ENCODE data around the gene OST4.

OST4 gene

DNA sequence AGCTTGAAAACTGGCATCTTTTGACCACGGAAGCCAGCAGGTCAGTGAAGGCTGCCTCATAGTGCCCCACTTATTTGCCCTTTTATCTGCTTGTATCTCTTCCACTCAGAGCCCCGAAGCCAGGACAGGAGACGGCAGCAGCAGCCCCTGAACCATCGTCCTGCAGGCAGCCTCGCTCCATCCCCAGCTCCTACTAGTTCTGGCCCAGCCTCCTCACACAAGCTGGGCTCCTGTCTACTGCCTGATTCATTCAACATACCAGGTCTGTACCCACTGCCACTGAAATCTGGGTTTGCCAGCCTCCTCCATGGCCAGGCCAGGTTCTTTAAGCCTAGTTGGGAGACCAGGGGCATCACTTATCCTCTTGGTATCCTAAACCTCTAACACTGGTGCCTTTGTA is 4.1 kb downstream of the OST4 start:
- Histone ChIP-seq H3K27ac (replicated peaks) (no peak overlapping the region), H3K27me3 (ENCODE audit: insufficient read depth, poor library complexity, severe bottlenecking) (no peaks in the 10 kb centered on the region), H3K4me3 (replicated peaks; ENCODE audit: insufficient read depth, low read length) (no peak overlapping the region)
- TF ChIP-seq POLR2AphosphoS5 (IDR thresholded peaks at IDR 0.05; ENCODE audit: low read depth) (no peak), GABPA (IDR thresholded peaks at IDR 0.05; ENCODE audit: low read depth) (no peak), SPI1 (IDR thresholded peaks at IDR 0.05; ENCODE audit: borderline replicate concordance, low read depth) (no peak)
- TF ChIP-seq, protein P1, sequence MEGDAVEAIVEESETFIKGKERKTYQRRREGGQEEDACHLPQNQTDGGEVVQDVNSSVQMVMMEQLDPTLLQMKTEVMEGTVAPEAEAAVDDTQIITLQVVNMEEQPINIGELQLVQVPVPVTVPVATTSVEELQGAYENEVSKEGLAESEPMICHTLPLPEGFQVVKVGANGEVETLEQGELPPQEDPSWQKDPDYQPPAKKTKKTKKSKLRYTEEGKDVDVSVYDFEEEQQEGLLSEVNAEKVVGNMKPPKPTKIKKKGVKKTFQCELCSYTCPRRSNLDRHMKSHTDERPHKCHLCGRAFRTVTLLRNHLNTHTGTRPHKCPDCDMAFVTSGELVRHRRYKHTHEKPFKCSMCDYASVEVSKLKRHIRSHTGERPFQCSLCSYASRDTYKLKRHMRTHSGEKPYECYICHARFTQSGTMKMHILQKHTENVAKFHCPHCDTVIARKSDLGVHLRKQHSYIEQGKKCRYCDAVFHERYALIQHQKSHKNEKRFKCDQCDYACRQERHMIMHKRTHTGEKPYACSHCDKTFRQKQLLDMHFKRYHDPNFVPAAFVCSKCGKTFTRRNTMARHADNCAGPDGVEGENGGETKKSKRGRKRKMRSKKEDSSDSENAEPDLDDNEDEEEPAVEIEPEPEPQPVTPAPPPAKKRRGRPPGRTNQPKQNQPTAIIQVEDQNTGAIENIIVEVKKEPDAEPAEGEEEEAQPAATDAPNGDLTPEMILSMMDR (IDR thresholded peaks at IDR 0.05; ENCODE audit: insufficient read depth, low read length) = no peak
- TF ChIP-seq, protein P2, sequence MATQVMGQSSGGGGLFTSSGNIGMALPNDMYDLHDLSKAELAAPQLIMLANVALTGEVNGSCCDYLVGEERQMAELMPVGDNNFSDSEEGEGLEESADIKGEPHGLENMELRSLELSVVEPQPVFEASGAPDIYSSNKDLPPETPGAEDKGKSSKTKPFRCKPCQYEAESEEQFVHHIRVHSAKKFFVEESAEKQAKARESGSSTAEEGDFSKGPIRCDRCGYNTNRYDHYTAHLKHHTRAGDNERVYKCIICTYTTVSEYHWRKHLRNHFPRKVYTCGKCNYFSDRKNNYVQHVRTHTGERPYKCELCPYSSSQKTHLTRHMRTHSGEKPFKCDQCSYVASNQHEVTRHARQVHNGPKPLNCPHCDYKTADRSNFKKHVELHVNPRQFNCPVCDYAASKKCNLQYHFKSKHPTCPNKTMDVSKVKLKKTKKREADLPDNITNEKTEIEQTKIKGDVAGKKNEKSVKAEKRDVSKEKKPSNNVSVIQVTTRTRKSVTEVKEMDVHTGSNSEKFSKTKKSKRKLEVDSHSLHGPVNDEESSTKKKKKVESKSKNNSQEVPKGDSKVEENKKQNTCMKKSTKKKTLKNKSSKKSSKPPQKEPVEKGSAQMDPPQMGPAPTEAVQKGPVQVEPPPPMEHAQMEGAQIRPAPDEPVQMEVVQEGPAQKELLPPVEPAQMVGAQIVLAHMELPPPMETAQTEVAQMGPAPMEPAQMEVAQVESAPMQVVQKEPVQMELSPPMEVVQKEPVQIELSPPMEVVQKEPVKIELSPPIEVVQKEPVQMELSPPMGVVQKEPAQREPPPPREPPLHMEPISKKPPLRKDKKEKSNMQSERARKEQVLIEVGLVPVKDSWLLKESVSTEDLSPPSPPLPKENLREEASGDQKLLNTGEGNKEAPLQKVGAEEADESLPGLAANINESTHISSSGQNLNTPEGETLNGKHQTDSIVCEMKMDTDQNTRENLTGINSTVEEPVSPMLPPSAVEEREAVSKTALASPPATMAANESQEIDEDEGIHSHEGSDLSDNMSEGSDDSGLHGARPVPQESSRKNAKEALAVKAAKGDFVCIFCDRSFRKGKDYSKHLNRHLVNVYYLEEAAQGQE (IDR thresholded peaks at IDR 0.05; ENCODE audit: insufficient replicate concordance, low read depth) = no peak
- DNase-seq (ENCODE audit: low read depth in 1 of 2, low spot score in 1 of 2) = no peak

DNA sequence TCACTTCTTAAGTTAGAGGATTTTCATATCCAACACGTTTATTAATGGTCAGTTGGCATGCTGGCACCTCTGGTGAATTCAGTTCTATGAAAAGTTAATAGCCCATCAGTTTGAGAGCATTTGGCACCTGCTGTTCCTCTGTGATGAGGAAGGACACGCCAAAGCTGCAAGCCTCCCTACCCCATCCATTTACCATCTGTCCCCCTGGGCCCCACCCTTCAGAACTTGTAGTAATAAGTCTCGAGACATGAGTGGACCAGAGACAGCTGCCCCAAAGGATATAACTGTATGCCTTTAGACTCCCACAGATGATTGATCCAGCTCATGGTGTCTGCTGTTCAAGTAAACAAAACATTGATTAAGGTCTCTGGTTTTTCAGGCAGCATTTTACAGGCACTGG is 6.3 kb downstream of the OST4 start:
- Histone ChIP-seq H3K27me3 (ENCODE audit: insufficient read depth, poor library complexity, severe bottlenecking) (no peaks in the 10 kb centered on the region), H3K27ac (replicated peaks) (no peak overlapping the region), H3K4me3 (replicated peaks; ENCODE audit: insufficient read depth, low read length) (no peak overlapping the region)
- TF ChIP-seq GABPA (IDR thresholded peaks at IDR 0.05; ENCODE audit: low read depth) (no peak), SPI1 (IDR thresholded peaks at IDR 0.05; ENCODE audit: borderline replicate concordance, low read depth) (no peak), POLR2AphosphoS5 (IDR thresholded peaks at IDR 0.05; ENCODE audit: low read depth) (no peak)
- TF ChIP-seq, protein P2 (IDR thresholded peaks at IDR 0.05; ENCODE audit: insufficient replicate concordance, low read depth) = no peak
- TF ChIP-seq, protein P1 (IDR thresholded peaks at IDR 0.05; ENCODE audit: insufficient read depth, low read length) = no peak
- DNase-seq (ENCODE audit: low read depth in 1 of 2, low spot score in 1 of 2) = no peak

DNA sequence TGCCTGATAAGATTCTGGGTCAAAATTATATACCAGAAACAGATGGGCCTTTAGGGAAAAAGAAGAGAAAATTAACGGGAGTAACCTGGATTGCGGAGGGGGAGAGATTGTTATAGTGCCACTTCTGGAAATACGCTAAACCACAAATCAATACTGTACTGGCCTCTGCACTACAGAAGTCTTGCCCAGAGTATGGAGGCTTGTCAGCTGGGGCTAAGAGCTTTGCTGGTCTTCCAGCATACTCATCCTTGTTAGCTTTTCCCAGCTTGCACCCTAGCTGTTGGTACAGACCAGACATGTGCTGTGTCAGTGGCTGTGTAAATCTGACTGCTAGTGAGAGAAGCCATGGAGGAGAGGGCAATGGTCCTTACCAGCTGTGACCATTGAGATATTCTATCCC is 11.1 kb downstream of the OST4 start:
- Histone ChIP-seq H3K27ac (replicated peaks) (no peak overlapping the region), H3K27me3 (ENCODE audit: insufficient read depth, poor library complexity, severe bottlenecking) (no peaks in the 10 kb centered on the region), H3K4me3 (replicated peaks; ENCODE audit: insufficient read depth, low read length) (no peak overlapping the region)
- no peak for TF ChIP-seq SPI1 (IDR thresholded peaks at IDR 0.05; ENCODE audit: borderline replicate concordance, low read depth)
- TF ChIP-seq, protein P2 (IDR thresholded peaks at IDR 0.05; ENCODE audit: insufficient replicate concordance, low read depth) = no peak
- no peak for TF ChIP-seq POLR2AphosphoS5 (IDR thresholded peaks at IDR 0.05; ENCODE audit: low read depth)
- TF ChIP-seq, protein P1 (IDR thresholded peaks at IDR 0.05; ENCODE audit: insufficient read depth, low read length) = no peak
- TF ChIP-seq GABPA (IDR thresholded peaks at IDR 0.05; ENCODE audit: low read depth) = no peak
- no peak for DNase-seq (ENCODE audit: low read depth in 1 of 2, low spot score in 1 of 2)

All from HL-60 (cell line).